Fibroblast of skin of left biceps (primary cell): Measurements from ENCODE around the gene OR2M3.
"Not testable (repeated sequence)": the region's sequence is repeated elsewhere in the genome, so short reads cannot be mapped to it uniquely, and the experiment has no call there.

Source experiments
- DNase-seq, 2 experiments: peaks; one replicate each; pipeline ENCODE4 v3.0.0-alpha.2; 2013; ENCODE audit warnings: low read depth in 2 of 2

OR2M3 gene, protein sequence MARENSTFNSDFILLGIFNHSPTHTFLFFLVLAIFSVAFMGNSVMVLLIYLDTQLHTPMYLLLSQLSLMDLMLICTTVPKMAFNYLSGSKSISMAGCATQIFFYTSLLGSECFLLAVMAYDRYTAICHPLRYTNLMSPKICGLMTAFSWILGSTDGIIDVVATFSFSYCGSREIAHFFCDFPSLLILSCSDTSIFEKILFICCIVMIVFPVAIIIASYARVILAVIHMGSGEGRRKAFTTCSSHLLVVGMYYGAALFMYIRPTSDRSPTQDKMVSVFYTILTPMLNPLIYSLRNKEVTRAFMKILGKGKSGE

DNA sequence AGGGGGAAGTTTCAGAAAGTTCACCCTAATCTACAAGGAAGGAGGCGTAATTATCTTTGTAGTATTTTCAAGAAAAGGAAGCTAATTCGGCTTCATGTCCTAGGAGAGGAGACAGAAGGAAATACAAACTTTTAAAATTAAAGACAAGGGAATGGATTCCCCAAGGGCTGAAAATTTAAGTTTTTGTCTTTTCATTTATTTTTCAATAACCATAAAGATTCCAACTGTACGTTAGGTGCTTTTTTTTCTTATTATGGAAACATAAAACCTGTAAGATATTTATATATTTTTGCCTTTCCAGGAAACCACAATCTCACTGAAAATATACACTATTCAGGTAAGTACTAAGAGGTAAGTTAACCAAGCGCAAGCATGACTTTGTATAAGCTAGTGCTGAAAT, at the start of gene OR2M3:
Gene OR2M3 (plus strand): TSS at position 301 of the 400 bp plus-strand sequence. CDS start 5,803 bp downstream, outside the sequence.
- no peak for DNase-seq

DNA sequence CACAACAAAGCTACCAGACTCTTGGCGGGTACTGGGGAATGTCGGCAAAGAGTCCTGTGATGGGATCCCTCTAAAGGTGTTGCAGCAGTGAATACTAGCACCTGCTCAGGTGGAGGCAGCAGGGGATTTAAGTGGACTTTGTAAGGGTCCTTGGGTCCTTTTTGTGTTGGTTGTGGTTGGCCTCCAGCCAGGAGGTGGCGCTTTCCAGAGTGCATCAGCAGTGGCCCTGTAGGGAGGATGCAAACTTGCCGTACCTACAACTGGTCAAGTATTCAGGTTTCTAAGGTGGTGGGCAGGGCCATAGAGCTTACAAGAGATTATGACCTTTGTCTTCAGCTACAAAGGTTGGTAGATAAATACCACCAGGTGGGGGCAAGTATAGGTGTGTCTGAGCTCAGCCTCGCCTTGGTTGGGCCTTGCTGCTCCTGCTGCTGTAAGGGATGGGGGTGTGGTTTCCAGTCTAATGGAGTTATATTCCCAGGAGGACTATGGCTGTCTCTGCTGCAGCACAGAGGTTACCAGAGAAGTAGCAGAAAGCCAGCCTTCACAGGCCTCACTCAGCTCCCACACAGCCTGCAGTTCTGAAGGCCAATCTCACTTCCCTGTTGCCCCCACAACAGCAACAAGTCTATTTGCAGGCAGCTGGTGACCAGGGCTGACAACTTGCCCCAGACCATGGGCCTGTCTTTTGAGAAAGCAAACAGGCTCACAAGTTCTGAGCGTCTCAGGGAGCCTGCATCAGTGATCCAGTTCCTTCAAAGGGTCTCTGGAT, 44.8 kb upstream of the OR2M3 start:
- DNase-seq, result no peak

DNA sequence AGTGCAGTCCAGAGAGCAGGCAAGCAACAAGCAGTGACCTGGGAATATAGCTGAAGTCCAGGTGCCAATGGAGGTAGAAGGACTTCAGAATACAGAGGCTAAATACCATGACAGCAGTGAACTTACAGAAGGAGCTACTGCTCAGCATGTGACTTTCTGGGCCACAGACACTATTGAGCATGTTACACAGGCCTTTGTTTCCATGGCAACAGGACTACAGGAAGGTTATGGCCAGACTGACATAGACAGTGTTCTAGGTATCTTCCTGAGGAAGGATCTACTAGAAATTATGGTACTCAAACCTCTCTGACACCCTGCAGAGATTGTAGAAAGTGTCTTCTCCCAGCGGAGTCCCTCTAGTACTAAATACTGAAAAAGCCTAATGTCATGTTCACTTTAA, 41.1 kb upstream of the OR2M3 start:
- no peak for DNase-seq

DNA sequence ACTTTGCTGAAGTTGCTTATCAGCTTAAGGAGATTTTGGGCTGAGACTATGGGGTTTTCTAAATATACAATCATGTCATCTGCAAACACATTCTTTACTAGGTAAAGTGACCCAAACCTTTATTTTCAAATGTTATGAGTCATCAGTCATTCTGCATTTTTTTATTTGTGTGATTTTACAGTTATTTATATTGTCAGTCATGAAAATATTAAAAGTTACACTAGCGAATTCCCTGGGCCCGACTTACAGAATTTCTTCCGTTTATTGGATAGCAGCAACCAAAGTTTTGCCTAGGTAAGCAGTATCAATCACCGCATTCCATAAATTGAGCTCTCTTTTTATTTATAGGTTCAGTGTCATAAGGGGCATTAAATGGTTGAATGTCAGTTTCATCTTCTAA, 38.3 kb upstream of the OR2M3 start:
- no peak for DNase-seq

DNA sequence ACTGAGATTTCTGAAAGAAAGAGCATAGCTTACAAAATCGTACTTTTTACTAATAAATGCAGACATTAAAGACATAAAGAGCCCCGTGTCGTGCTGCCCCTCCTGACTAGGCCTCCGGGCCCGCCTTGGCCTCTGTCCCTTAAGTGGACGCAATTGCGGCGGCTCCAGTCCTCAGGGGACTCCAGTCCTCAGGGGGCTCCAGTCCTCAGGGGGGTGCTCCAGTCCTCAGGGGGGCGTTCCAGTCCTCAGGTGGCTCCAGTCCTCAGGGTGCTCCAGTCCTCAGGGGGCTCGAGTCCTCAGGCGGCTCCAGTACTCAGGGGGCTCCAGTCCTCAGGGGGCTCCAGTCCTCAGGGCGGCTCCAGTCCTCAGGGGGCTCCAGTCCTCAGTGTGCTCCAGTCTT, 33.0 kb upstream of the OR2M3 start:
- no peak for DNase-seq

DNA sequence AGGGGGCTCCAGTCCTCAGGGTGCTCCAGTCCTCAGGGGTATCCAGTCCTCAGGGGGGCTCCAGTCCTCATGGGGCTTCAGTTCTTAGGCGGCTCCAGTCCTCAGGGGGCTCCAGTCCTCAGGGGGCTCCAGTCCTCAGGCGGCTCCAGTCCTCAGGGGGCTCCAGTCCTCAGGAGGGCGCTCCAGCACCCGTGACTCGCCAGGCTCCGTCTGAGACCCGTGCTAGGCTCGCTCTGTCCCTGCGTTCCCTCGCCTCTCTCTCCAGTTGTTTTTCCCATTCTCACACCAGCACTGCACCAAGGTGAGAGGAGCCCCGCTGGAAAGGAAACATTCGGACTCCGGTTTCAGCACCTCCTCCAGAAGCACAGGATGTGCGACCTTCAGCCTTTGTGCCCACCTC, 31.9 kb upstream of the OR2M3 start:
- no peak for DNase-seq

DNA sequence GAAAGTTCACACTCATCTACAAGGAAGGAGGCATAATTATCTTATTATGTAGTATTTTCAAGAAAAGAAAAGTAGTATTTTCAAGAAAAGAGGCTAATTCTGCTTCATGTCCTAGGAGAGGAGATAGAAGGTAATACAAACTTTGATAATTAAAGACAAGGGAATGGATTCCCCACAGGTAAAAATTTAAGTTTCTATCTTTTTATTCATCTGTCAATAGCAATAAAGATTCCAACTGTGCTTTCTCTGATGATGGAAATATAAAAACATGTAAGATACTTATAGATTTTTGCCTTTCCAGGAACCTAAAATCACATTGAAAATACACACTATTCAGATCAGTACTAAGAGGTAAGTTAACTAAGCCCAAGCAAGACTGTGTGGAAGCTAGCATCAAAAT, 22.5 kb upstream of the OR2M3 start, which contains the start of gene OR2M2:
Gene OR2M2 (plus strand): TSS at position 301 of the 400 bp plus-strand sequence. CDS start 5,165 bp downstream, outside the sequence.
- no peak for DNase-seq

DNA sequence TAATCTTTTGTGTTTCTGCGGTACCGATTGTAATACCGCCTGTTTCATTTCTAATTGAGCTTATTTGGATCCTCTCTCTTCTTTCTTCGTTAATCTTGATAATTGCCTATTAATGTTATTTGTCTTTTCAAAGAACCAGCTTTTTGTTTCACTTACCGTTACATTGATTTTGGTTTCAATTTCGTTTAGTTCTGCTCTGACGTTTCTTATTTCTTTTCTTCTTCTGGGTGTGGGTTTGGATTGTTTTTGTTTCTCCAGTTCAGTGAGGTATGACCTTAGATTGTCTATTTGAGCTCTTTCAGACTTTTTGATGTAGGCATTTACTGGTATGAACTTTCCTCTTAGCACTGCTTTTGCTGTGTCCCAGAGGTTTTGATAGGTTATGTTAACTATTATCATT, 13.1 kb upstream of the OR2M3 start:
- no peak for DNase-seq

DNA sequence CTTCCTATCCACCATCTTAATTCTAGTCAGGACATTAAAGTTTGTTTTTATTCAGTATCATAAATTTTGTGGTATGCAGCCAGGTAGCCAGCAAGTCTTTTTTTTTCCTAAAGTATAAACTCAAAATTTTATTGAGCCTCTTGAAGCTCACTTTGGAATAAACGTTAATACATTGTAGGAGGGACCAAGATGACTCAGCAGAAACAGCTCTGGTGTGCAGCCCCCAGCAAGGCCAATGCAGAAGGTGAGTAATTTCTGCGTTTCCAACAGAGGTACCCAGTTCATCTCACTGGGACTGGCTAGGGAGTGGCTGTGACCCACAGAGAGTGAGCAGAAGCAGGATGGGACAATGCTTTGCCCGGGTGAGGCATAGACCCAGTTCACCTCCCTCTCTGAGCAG, 9.7 kb upstream of the OR2M3 start:
- no peak for DNase-seq

DNA sequence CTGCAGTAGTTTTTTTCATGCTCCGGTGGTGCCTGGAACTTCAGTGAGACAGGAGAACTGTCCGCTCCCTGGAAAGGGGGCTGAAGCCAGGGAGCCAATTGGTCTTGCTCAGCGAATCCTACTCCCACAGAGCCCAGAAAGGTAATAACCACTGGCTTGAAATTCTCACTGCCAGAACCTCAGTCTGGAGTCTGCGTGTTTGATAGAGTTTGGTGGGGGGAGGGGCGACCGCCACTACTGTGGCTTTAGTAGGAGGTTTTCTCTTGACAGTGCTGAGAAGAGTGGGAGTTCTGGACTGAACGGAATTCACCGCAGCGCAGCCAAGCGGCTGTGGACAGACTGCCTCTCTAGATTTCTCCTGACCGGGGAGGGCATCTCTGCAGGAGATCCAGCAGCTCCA, 8.0 kb upstream of the OR2M3 start:
- DNase-seq, result no peak

DNA sequence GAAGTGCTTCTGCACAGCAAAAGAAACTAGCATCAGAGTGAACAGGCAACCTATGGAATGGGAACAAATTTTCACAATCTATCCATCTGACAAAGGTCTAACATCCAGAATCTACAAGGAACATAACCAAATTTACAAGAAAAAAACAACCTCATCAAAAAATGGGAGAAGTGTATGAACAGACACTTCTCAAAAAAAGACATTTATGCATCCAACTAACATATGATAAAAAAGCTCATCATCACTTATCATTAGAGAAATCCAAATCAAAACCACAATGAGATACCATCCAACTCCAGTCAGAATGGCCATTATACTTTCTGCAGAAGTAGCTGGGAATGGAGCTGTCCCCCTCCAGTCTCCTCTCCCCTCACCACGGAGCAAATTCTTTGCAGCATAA, 2.9 kb upstream of the OR2M3 start:
- no peak for DNase-seq

DNA sequence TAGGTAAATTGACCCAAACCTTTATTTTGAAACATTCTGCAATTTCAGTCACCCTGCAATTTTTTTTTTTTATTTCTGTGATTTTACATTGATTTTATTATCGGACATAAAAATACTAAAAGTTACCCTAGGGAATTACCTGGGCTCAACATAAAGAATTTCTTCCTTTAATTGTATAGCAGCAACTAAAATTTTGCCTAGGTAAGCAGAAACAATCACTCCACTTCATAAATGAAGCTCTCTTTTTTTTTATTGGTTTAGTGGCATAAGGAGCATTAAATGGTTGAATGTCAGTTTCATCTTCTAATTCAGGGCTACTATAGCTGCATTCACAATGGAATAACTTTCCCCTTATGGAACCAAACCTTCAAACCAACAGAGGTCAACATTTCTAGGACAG, 18.8 kb downstream of the OR2M3 start:
- DNase-seq, result no peak

DNA sequence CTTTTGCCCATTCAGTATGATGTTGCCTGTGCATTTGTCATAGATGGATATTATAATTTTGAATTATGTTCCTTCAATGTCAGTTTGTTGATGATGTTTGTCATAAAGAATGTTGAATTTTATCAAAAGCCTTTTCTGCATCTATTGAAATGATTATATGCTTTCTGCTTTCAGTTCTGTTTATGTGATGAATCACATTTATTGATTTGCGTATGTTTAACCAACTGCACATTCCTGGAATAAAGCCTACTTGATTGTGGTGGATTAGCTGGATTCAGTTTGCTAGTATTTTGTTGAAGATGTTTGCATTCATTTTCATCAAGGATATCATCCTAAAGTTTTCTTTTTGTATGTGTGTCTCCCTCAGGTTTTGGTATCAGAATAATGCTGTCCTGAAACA, 28.5 kb downstream of the OR2M3 start:
- DNase-seq, result no peak

DNA sequence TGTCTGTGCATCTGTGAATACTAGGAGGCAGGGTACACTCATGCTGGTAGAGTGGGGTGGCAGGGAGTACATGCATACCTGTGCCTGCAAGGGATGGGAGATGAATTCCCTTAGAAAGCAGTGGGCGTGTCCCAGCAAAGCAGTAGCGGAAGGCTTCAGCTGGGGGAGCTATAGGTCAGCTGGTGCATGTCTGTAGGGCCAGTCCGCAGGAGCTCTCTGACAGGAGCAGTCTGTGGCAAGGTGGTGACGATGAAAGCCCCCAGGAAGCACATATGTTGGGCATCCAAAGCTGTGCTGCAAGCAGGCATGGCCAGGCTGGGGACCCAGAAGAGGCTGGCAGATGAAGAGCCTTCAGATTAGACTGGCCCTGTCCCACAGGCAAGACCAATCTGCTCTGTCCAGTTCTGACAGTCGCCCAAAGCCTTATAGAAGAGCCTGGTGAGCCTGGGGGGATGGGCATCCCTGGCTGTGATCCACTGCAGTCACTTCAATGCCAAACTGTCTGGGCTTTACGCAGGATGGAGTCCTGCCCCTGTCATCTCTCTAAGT, 32.4 kb downstream of the OR2M3 start:
- no peak for DNase-seq

DNA sequence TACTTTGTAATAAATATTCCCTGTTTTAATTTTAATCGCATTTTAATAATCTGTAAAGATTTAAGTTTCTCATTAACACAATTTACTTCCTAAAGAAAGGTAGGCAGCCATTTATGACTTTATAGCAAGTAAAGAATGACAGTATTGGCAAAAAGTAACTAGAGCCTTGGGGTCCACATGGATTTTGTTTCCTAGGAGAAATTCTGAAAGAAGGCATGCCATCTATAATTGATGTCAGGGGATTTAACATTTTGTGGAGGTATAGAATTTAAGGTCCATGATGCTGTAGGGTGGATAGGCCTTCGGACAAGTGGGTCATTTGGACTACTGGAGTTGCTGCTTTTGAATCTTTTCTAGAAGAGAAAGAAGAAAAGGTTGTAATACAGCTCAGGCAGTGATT, 34.1 kb downstream of the OR2M3 start, which contains the start of gene OR2M4:
Gene OR2M4 (plus strand): TSS at position 301 of the 400 bp plus-strand sequence. CDS start 7,512 bp downstream, outside the sequence.
- DNase-seq, result no peak

DNA sequence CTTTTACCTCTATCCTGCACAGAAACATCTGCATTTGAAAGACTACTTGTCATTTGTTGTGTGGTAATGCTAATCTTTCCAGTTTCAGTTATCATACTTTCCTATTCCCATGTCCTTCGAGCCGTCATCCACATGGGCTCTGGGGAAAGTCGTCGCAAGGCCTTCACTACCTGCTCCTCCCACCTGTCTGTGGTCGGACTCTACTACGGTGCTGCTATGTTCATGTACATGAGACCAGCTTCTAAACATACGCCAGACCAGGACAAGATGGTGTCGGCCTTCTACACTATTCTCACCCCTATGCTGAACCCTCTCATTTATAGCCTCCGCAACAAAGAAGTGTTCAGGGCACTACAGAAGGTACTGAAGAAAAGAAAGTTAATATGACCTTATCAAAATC, 42.4 kb downstream of the OR2M3 start:
- DNase-seq, result no peak

DNA sequence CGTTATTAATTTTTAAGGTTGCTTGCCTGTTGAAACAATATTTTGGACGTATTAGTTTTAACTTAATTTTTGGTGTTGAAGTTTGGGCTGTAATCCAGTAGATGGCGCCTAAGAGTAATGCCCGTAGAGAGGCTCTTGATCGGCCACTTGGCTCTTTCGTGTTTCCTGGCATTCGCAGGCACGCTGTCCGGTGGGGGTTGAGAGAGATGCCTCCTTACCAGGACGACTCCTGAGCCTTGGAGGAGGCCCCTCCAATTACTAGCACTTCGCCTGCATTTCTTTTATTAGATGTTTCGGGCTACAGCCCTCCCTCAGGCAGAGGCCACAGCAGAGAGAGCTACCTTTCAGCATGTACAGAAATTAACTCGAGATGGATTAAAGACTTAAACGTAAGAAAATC, 46.1 kb downstream of the OR2M3 start:
- DNase-seq, result no peak

DNA sequence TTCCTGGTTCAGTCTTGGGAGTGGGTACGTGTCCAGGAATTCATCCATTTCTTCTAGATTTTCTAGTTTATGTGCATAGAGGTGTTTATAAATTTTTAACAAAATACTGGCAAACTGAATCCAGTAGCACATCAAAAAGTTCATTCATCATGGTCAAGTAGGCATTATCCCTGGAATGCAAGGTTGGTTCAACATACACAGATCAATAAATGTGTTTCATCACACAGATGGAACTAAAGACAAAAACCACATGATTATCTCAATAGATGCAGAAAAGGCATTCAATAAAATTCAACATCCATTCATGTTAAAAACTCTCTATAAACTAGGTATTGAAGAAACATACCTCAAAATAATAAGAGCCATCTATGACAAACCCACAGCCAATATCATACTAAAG, 62.2 kb downstream of the OR2M3 start:
- DNase-seq, result not testable (repeated sequence)
